Measurements from ENCODE around the gene VARS1. TPM values are rescaled to one million over a fixed set of nuclear protein-coding genes. Genes with fewer than 3 reads are reported as not detected.

Gene VARS1
- total and polyA plus RNA-seq, 2 donors from 2014 or later: 30.3 to 79.0 TPM

DNA sequence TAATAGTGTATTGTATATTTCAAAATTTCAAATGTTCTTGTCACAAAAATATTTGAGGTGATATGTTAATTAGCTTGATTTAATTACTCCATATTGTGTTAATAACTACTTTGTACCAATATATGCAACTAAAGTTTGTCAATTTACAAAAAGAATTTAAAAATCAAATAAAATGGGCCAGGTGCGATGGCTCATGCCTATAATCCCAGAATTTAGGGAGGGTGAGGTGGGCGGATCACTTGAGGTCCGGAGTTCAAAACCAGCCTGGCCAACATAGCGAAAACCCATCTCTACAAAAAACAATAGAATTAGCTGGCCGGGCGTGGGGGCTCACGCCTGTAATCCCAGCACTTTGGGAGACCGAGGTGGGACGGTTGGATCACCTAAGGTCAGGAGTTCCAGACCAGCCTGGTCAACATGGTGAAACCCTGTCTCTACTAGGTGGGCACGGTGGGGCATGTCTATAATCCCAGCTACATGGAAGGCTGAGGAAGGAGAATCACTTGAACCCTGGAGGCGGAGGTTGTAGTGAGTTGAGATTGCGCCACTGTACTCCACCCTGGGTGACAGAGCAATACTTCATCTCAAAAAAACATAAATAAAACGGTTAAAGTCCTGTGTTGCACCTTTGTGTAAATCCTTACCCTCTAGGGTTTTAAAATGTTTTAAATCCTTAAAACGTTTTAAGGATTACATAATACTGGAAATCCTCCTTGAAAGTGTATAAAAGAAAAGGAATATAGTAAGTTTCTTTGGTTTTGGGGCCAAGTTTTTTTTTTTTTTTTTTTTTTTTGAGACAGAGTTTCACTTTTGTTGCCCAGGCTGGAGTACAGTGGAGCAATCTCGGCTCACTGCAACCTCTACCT, 36.0 kb upstream of the VARS1 start:
- Histone ChIP-seq H3K4me1 (ENCODE audit: control insufficient read depth in 2 of 3, insufficient read depth in 2 of 3, low read depth in 1 of 3, low read length in 3 of 3) (peaks cover 1 to 12% (median 8%) of the 10 kb centered on the region in 3 donors), H3K27ac (ENCODE audit: low read depth in 2 of 2, low read length in 2 of 2) (peak overlapping the region; percentile 51 to 94), H3K9me3 (ENCODE audit: control insufficient read depth in 2 of 3, insufficient read depth in 1 of 3, low read length in 3 of 3) (no peaks in the 10 kb centered on the region), H3K27me3 (ENCODE audit: control insufficient read depth, insufficient read depth, low read length) (no peaks in the 10 kb centered on the region), H3K9ac (ENCODE audit: low read length in 3 of 3) (peak overlapping the region in 1 of 3 donors; percentile 80), H3K4me3 (ENCODE audit: low read length in 3 of 3) (peak overlapping the region in 2 of 3 donors; percentile 82 to 84), H3K36me3 (ENCODE audit: control insufficient read depth in 2 of 3, insufficient read depth in 3 of 3, low read length in 3 of 3) (no peaks in the 10 kb centered on the region)
- intact Hi-C loops (cut with DNase I): no loop called here
- peak in 1 of 5 donors; percentile 47 for DNase-seq
- no peak for FAIRE-seq
- TF ChIP-seq, protein P1, sequence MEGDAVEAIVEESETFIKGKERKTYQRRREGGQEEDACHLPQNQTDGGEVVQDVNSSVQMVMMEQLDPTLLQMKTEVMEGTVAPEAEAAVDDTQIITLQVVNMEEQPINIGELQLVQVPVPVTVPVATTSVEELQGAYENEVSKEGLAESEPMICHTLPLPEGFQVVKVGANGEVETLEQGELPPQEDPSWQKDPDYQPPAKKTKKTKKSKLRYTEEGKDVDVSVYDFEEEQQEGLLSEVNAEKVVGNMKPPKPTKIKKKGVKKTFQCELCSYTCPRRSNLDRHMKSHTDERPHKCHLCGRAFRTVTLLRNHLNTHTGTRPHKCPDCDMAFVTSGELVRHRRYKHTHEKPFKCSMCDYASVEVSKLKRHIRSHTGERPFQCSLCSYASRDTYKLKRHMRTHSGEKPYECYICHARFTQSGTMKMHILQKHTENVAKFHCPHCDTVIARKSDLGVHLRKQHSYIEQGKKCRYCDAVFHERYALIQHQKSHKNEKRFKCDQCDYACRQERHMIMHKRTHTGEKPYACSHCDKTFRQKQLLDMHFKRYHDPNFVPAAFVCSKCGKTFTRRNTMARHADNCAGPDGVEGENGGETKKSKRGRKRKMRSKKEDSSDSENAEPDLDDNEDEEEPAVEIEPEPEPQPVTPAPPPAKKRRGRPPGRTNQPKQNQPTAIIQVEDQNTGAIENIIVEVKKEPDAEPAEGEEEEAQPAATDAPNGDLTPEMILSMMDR (IDR thresholded peaks at IDR 0.05; ENCODE audit: borderline replicate concordance, extremely low read depth, insufficient read depth): no peak

DNA sequence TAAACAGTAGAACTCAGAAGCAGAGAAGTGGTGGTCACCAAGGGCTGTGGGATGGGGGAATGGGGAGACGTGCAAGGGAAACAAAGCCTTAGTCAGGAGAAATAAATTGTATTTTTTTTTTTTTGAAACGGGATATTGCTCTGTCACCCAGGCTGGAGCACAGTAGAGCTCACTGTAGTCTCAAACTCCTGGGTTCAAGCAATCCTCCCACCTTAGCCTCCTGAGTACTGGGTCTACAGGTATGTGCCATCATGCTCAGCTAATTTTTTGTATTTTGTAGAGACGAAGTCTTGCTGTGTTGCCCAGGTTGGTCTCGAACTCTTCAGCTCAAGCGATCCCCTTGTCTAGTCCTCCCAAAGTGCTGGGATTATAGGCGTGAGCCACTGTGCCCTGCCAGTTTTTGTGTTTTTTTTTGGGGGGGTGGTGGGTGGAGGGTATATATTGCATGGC, 35.4 kb upstream of the VARS1 start:
- Histone ChIP-seq H3K4me1 (ENCODE audit: control insufficient read depth in 2 of 3, insufficient read depth in 2 of 3, low read depth in 1 of 3, low read length in 3 of 3) (peaks cover 5 to 6% (median 6%) of the 10 kb centered on the region in 3 donors), H3K4me3 (ENCODE audit: low read length in 3 of 3) (peak overlapping the region; percentile 82 to 96 (median 84)), H3K36me3 (ENCODE audit: control insufficient read depth in 2 of 3, insufficient read depth in 3 of 3, low read length in 3 of 3) (no peaks in the 10 kb centered on the region), H3K27ac (ENCODE audit: low read depth in 2 of 2, low read length in 2 of 2) (peak overlapping the region; percentile 89 to 94), H3K9me3 (ENCODE audit: control insufficient read depth in 2 of 3, insufficient read depth in 1 of 3, low read length in 3 of 3) (no peaks in the 10 kb centered on the region), H3K9ac (ENCODE audit: low read length in 3 of 3) (peak overlapping the region; percentile 80 to 93 (median 83)), H3K27me3 (ENCODE audit: control insufficient read depth, insufficient read depth, low read length) (no peaks in the 10 kb centered on the region)
- TF ChIP-seq, protein P1 (IDR thresholded peaks at IDR 0.05; ENCODE audit: borderline replicate concordance, extremely low read depth, insufficient read depth): no peak
- DNase-seq (no peak), FAIRE-seq (no peak)
- intact Hi-C loops (cut with DNase I): no loop called here

DNA sequence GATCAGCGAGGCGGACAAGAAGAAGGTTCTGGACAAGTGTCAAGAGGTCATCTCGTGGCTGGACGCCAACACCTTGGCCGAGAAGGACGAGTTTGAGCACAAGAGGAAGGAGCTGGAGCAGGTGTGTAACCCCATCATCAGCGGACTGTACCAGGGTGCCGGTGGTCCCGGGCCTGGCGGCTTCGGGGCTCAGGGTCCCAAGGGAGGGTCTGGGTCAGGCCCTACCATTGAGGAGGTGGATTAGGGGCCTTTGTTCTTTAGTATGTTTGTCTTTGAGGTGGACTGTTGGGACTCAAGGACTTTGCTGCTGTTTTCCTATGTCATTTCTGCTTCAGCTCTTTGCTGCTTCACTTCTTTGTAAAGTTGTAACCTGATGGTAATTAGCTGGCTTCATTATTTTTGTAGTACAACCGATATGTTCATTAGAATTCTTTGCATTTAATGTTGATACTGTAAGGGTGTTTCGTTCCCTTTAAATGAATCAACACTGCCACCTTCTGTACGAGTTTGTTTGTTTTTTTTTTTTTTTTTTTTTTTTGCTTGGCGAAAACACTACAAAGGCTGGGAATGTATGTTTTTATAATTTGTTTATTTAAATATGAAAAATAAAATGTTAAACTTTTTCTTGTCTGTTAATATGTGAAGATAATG, 34.2 kb upstream of the VARS1 start:
- FAIRE-seq (peak; percentile 50), DNase-seq (peak in 3 of 5 donors; percentile 74 to 87 (median 83))
- intact Hi-C loops (cut with DNase I): no loop called here
- TF ChIP-seq, protein P1 (IDR thresholded peaks at IDR 0.05; ENCODE audit: borderline replicate concordance, extremely low read depth, insufficient read depth): peak; percentile 13
- Histone ChIP-seq H3K4me1 (ENCODE audit: control insufficient read depth in 2 of 3, insufficient read depth in 2 of 3, low read depth in 1 of 3, low read length in 3 of 3) (peaks cover 5 to 12% (median 5%) of the 10 kb centered on the region in 3 donors), H3K4me3 (ENCODE audit: low read length in 3 of 3) (peak overlapping the region; percentile 84 to 96 (median 94)), H3K27ac (ENCODE audit: low read depth in 2 of 2, low read length in 2 of 2) (peak overlapping the region; percentile 89 to 94), H3K9ac (ENCODE audit: low read length in 3 of 3) (peak overlapping the region; percentile 80 to 100 (median 83)), H3K27me3 (ENCODE audit: control insufficient read depth, insufficient read depth, low read length) (no peaks in the 10 kb centered on the region), H3K9me3 (ENCODE audit: control insufficient read depth in 2 of 3, insufficient read depth in 1 of 3, low read length in 3 of 3) (no peaks in the 10 kb centered on the region), H3K36me3 (ENCODE audit: control insufficient read depth in 2 of 3, insufficient read depth in 3 of 3, low read length in 3 of 3) (no peaks in the 10 kb centered on the region)
